Head of caudate nucleus (tissue), 42 donors: ENCODE data around the gene AMOT.

Experiments used
- DNase-seq, 42 donors: peaks; one replicate each; pipeline versions ENCODE4 v3.0.0 to v3.0.0-alpha.2; 2020 to 2021; ENCODE audit warnings: mixed read lengths in 7 of 42
- intact Hi-C: fragments of 100-400 bp; cut with DNase I; formaldehyde crosslinking; loops from one replicate; pipeline ENCODE4 v1.15.0; 2022

AMOT gene

DNA sequence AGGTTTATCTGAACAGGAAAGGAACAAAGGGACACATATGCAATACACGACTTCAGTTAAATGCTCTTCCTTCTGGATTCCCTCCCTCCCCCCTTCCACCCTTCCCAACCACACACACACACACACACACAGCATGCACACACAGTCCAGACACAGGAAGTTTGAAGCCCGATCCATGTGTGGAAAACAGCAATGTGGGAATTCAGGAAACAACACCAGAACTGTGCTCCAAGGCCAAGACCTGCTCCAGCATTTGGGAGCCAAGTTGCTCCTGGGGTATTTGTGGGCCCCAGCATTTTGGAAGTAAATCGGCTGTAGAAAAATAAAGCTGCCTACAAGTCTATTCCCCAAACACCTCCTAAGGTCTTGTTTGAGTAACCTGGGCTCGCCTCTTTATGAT lies 5.6 kb upstream of the AMOT start:
- intact Hi-C loops, result no loop called here
- no peak for DNase-seq

DNA sequence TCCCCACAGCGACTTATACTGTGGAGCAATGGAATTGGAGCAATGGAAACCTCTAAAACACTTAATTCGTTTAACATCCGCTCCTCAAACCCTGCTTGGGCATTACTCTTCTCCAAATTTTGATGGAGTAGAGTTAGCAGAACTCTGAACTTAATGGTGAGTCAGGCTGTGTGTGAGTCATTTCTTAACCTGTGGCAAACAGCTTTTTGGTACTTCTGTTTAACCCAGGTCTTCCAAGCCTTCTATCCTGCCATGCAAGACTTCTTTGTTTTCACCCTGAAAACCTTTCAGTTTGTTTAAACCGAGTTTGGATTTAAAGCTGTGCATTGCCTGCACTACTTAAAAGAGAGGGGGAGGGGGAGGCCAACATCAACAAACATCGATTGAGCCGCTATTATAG lies 3.6 kb upstream of the AMOT start:
- intact Hi-C loops, result no loop called here
- no peak for DNase-seq

DNA sequence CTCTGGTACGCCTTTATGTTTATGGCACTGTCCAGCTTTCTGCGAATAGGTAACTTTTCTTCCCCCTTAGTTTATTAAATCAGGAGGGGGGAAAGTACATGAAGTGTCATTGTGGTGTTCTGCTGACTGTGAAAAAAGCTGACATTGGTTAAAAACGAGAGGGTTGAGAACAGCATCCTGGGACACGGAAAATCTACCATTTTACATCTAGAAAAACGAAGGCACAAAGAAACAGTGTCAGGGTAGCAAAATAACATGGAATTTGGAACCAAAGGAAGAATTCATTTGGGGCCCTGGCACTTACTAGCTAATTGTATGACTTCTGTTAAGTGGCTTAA lies 1.2 kb upstream of the AMOT start:
- DNase-seq, result no peak
- intact Hi-C loops, result no loop called here

DNA sequence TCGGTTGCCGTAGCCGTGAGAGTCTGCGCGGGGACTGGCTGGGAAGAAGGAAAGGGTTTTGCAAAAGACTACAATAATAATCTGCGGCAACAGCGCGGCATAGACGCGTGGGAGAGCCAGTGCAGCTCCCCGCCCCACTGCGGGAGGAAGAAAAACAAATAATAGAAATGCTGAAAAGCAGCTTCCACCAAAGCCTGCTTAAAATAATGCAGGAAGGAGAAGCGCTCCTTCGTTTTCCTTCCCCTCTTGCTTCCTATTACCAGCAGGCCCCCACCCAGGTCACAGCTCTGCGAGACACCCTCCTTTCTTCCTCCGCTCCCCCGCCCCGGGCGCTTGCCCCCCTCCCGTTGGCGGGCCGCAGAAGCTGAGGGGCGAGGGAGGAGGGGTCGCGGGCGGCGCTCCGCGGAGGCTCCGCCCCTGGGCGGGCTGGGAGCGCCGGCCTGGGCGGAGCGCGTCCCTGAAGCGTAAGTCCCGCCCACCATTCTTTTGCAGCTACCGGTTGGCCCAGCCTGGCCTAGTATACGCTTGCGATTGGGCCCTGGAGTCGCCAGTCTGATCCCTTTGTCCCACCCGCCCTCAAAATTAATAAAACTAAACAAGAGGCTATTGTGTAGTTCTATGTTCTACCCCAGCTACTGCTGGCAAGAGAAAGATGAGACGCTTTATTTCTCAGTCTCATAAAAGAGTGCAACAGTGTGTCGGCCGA lies 636 bp upstream of the AMOT start:
- peak; percentile 76 to 96 (median 90) for DNase-seq
- intact Hi-C loops, result no loop called here

DNA sequence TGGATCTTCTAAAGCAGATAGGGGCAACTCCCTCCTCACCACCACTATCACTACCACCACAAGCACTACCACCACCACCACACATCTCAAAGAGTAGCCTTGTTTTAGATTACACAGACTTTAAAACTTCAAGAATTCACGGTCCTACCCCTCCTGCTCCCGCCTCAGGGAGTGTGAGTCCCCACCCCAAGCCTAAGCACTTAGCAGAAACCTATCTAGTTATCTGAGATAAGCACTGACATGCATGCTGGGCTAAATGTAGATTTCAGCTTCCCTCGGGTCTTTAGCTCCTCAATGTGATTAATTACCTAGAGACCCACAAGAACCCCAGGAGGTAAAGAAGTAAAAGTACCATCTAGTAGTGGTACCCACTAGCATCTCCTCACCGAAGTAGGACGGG lies 775 bp downstream of the AMOT start:
- DNase-seq, result no peak
- intact Hi-C loops, result no loop called here

DNA sequence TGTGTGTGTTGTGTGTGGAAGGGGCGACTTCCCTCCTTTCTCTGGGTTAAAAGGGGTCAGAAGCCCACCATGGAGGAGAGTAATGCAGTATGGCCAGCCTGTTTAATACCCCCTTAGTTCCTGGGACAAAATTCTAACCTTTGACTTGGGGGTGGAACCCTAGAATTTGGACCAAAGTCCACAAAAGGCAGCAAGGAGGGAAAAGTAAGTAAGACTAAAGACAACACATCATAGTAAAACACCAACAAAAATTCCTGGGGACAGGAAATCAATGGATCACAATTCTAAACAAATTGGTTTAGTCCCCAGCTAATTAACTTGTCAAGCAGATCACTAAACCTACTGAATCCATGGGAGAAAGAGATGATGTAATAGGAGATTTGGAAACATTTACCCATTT lies 3.1 kb downstream of the AMOT start:
- intact Hi-C loops, result no loop called here
- DNase-seq, result no peak

DNA sequence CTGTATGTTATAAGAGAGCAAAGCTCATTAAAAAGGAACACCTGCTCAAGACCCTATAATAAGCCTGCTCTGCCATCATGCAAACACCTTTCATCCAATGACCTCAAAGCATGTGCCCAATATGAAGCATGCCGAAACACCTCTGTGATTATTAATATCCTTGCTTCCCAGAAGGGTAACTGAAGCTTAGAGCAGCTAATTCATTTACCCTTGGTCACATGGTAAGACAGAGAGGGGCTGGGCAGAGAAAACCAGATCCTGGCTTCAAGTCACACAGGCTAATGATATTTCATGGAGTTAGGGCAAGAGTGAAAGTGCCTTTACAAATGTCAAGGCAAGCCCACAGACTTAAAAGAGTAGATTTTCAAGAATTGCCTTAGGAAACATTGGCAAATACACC lies 5.6 kb downstream of the AMOT start:
- DNase-seq, result no peak
- intact Hi-C loops, result no loop called here

DNA sequence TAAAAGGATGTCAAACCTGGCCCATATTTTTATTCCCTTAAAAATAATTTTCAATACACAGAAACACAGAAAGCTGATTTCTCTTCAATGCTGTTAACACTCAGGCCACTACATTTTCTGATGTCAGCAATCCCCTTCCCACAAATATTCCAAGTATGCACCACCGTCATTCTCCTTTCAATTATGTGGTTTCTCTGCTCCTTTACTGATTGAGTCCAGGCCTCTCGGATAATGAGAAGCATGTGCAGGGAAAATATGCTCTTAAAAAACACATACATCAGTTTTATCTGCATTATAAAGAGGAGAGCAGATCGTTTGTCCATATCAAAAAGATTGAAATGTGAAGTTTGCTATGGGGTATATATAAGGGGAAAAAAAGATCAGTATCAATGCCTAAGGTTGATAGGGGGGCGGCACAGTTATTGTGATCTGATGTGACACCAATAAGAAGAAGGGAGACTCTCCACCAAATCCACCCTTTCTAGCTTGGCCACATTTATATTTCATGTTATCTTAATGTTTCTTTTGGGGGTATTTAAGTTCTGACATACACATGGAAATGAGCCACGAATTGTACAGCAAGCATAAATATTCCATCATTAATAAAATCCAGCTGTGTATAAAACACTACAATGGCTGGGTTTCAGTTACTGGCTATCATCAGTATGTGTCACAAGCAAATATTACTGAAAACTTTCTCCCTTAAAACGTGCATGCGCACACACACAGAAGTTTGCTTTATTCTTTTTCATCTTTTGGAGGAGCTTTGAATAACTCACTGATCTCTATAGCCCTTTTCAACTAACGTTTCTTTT lies 6.4 kb downstream of the AMOT start:
- no peak for DNase-seq
- intact Hi-C loops, result no loop called here

DNA sequence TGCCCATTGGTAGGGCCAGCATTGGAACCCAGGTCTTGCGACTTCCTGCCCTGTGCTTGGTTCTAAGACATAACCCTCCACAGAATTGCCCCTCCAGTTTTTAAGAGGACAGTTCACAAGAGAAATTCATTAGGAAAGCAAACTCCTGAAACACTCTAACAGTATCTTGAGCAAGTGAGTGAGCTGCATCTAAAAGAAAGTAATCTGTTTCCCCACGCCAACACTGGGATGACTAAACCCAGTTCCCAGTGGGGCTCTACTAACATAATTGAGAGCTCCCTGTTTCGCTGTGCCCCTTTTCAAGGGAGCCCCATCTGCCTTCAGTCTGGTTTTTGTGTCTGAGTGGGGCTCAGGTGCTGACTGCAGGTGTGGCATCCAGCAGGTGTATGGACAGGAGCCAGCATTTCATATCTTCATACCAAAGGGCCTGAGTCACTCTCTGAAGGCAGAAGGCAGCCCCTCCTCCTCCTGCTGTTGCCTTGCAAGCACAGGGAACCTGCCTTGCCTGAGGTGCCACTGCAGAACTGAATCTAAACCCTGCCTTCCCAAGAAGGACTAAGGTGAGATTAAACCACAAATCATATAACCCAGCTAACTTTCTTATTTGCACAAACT lies 8.0 kb downstream of the AMOT start:
- DNase-seq, result peak in 10 of 42 donors; percentile 6 to 54 (median 20)
- intact Hi-C loops, result no loop called here

DNA sequence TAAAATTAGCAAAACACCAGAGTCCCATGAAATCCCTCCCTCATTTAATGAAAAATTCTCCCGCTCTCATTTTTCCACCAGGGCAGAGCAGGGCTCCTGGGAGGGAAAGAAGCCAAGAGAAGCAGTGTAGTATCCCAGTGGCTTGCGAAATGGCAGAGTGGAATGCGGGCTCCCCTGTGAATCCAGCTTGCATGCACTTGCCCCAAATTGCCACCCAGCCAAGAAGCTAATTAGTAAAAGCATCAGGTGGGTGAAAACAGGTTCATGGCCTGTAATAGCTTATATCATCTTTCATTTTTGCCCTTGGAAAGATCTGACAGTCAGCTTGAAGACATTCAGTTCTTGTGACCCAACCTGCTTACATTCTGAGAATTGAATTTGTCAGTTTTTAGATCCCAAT lies 10.1 kb downstream of the AMOT start:
- intact Hi-C loops, result no loop called here
- peak in 2 of 42 donors; percentile 14 to 37 for DNase-seq

DNA sequence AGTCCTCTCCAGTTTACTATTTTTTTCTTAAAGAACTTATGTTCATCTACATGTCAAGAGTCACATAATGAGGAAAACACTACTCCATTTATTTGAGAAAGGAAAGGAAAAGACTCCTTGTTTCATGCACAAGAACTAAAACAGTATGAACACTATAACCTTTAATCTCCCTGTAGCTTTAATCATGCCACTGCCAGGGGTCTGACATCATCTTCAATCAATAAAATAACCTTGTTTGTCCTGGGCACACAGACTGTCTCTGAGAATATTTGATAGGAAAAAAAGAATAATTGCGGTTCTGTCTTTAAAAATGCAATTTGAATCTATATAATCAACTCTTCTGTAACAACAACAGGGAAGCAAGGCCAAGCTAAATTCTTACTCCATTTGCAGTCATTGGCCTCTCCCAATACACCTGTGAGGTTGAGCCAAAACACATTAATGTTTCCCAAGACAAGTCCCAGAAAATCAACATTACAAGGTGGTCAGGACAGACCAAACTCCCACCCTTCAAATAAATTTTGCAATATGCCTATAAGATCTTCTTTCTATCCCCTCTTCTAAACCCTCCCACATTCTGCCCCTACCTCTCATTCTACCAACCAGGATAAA lies 13.2 kb downstream of the AMOT start:
- intact Hi-C loops, result no loop called here
- no peak for DNase-seq

DNA sequence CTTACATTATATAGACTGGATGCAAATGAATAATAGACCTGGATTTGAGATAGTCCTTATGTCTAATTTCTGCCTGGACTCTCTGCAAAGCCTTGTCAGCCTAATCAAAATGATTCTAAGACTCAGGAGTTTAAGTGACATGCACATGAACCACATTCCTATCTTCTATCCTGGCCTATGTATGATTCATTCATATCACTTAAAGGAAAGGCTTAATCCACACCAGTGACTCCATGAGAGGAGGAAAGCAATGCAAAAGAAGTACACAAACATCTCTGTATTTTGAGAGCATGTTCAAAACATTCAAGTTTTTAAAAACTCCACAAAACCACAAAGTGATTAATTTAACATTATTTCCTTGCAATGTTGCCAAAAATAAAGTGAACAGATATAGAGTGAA lies 14.6 kb downstream of the AMOT start:
- DNase-seq, result no peak
- intact Hi-C loops, result no loop called here

DNA sequence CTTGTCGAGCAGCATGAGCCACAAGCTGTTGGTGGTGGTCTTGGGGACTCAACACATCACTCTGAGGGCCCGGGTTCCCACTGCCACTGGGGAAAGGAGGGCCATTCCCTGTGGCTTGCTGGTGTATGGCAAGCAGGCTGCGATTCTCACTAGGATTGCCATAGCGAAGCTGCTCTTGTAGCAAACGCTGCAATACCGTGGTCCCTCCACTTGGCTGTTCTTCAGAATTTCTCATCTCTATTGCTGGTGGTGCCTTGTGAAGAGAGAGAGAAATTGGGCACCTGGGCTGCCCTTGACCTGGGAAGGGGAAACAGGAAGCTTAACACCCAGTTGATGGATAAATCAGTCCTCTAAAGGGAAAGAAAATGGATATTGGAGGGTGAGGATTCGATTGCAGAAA lies 17.7 kb downstream of the AMOT start:
- intact Hi-C loops, result no loop called here
- DNase-seq, result no peak

DNA sequence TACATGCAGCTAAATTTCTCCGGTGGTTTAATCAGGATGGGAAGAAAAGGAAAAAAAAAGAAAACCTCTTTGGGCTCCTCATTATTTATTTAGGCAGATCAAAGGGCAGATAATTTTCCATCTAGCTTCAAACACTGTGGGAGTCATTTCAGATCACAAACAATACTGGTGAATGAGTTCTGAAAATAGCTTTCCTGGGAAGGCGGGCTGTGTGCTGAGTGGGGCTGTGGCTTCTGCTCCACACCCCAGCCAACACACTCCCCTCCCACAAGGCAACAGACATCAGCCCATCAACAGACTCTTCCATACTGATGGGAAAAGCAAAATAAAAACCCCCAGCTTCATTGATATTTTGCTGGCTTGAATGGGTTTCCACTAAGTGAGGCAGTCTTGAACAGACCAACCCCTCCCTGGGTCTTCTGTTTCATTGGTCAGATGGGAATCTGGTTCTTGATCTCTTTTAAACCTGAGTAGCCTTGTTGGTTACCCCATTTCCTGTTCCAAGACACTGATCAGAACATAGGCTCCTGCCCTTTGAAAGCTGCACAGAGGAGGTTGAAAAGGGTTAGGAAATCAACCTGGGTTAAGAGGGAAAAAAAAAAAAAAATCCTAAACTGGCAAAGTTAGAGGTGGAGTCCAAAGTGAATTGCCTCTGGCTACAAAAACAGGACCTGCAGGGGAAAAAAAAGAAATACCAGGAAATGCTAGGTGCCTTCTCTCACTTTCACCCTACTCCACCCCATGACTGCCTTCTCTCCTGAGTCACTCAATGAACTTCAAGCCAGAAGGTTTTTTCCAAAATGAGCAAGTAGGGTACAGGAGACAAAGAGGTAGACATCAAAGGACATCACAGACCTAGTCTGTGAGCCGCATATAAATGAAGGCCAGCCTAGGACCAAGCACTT lies 20.0 kb downstream of the AMOT start:
- no peak for DNase-seq
- intact Hi-C loops, result no loop called here

DNA sequence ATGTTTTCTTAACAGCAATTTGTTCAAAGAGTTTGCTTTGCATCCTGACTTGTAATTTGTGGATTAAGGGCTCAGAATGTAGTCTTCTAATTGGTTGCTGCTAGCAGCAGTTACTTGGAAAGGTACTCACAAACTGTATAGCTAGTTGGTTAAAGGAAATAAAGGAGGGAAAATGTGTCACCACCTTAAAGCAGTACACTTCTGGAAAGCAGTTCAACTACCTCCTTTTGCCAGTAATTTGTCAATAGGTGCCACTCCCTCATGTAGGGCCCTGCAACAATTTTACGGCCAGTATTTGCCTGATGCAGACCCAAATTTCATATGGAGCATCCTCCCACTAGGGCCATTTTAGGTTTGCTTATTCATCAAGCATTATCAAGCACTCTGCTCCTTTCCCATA lies 20.8 kb downstream of the AMOT start:
- intact Hi-C loops, result no loop called here
- no peak for DNase-seq

DNA sequence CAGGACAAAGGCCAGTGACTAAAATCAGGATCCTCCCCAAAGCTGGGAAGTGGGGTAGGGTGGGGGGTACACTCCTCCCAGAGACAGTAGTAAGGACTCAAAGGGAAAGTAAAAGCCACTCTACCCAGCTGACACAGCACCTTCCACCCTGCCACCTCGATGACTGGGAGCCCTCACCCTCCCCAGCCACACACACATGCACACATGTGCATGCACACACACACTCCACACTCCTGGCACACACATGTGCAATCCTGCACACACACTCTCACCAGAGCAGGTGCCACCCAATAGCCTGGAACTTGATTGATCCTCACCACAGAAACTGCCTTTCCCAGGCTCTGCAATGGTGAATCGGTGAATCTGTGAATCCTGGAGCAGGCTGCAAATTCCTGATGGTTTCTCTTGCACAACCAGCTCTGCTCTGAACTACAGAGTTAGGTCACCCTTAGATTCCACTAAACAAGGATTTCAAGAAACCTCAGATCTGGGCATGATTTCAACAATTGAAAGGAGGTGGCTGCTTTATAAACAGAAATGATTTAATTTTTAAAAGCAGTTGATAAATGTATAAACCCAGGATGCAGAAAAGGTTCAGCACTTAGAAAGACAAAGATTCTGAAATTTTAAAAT lies 21.5 kb downstream of the AMOT start:
- no peak for DNase-seq
- intact Hi-C loops, result no loop called here

DNA sequence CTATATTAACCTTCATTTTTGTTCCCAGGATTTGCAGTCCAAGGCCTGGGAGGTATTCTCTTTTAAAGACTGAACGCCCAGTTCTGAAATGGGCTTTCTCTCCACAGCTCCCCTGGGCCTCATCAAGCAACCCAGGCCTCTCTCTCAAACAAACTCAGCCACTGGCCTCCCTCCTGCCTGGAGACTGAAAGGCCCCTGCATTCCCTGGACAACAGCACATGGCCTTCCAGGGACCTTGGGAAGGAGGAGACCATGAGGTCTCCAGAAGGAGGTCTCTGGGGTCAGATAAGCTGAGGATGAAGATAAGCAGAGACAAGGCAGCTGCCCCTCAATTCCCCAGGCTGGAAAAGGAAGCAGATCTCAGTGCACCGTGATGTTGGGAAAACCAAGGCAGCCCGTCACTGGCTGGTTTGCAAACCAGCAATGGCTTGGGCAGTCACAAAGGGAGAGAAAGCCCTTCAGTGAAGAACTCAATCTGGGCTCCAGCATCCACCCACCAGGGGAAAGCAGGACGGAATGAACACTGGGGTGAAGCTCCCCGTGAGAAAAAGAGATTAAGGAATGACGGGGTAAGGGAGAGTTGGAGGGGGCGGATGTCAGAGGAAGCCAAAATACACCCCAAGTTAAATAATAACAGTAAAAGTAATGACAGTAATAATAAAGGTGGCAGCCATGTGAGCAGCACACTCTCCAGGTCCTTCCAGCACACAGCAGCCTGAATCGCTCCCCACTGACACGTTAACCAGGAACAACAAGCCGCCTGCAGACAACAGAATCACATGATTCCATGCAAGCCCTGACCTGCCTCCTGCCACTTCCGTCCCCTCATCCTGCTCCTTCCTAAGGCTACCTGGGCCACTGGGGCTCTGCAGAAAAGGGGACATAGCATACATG lies 22.3 kb downstream of the AMOT start:
- intact Hi-C loops, result no loop called here
- DNase-seq, result no peak

DNA sequence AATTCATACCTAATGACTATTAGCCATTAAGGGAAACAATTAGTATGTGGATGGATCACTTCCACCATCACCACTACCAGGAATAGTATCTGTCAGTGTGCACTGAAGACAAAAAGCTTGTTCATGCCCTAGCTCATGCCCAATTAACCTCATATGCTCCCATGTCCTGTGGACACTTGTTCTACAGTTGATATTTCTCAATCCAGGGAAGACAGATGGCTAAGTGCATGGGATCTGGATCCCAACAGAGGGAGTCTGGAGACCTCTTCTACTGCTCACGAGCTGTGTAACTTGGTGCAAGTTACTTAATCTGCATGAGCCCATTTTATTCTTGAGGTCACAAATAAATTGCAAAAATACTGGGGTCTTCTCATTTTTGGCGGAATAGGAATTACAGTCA lies 23.7 kb downstream of the AMOT start:
- DNase-seq, result no peak
- intact Hi-C loops, result no loop called here
